NCI-H2029 treated with DMSO at 0.1 percent for 48 hours (cell line): ENCODE measurements around the gene LAIR1.
"Not testable (repeated sequence)": the region's sequence is repeated elsewhere in the genome, so short reads cannot be mapped to it uniquely, and the experiment has no call there.

Experiments
- DNase-seq: peaks from one replicate; lab custom pipeline; 2025; lab: John Stamatoyannopoulos, UW

Gene LAIR1

GRCh38 chr19:54376610-54377285 is 12.0 kb upstream of the LAIR1 start:
- no peak for DNase-seq

- DNase-seq = not testable (repeated sequence)
Measured at GRCh38 chr19:54375181-54375938, 10.6 kb upstream of the LAIR1 start.

- DNase-seq = no peak
Measured at GRCh38 chr19:54373781-54374631, 9.3 kb upstream of the LAIR1 start.

GRCh38 chr19:54371453-54371852 is 6.7 kb upstream of the LAIR1 start:
- not testable (repeated sequence) for DNase-seq

- DNase-seq = not testable (repeated sequence)
Measured at GRCh38 chr19:54370434-54370796, 5.7 kb upstream of the LAIR1 start.

- DNase-seq = not testable (repeated sequence)
Measured at GRCh38 chr19:54369688-54370433, 5.1 kb upstream of the LAIR1 start.

GRCh38 chr19:54369082-54369687 is 4.5 kb upstream of the LAIR1 start:
- DNase-seq = no peak

GRCh38 chr19:54366811-54367210 is 2.1 kb upstream of the LAIR1 start:
- no peak for DNase-seq

- DNase-seq = not testable (repeated sequence)
Measured at GRCh38 chr19:54365798-54366197, 1.1 kb upstream of the LAIR1 start.

GRCh38 chr19:54361680-54362422 is 2.9 kb downstream of the LAIR1 start:
- DNase-seq = not testable (repeated sequence)

GRCh38 chr19:54359149-54359820 is 5.4 kb downstream of the LAIR1 start:
- not testable (repeated sequence) for DNase-seq

GRCh38 chr19:54357381-54357780 is 7.3 kb downstream of the LAIR1 start:
- no peak for DNase-seq

GRCh38 chr19:54356444-54357056 is 8.2 kb downstream of the LAIR1 start:
- no peak for DNase-seq

GRCh38 chr19:54355675-54356074 is 9.1 kb downstream of the LAIR1 start:
- DNase-seq = no peak

- no peak for DNase-seq
Measured at GRCh38 chr19:54354761-54355160, 10.0 kb downstream of the LAIR1 start.

- DNase-seq = no peak
Measured at GRCh38 chr19:54352546-54352945, 12.2 kb downstream of the LAIR1 start.

- no peak for DNase-seq
Measured at GRCh38 chr19:54352041-54352440, 12.7 kb downstream of the LAIR1 start.

GRCh38 chr19:54351474-54351873 is 13.3 kb downstream of the LAIR1 start:
- DNase-seq = no peak

GRCh38 chr19:54345938-54346386 is 18.8 kb downstream of the LAIR1 start:
- no peak for DNase-seq

GRCh38 chr19:54343868-54344267 is 20.9 kb downstream of the LAIR1 start:
- no peak for DNase-seq
